Skin of body (tissue), 2 donors: ENCODE measurements around the gene EOLA1. TPM values are rescaled to one million over a fixed set of nuclear protein-coding genes. Genes with fewer than 3 reads are reported as not detected.
"Not testable (repeated sequence)": the region's sequence is repeated elsewhere in the genome, so short reads cannot be mapped to it uniquely, and the experiment has no call there.

Source experiments
- DNase-seq: peaks from one replicate; lab custom pipeline; 2025; lab: John Stamatoyannopoulos, UW
- total RNA-seq: library from RNA; depleted of rRNA; stranded (reverse); fragments of >200 nt; gene quantifications from one replicate; pipeline ENCODE4 v1.2.3, GENCODE V29; 2014

The EOLA1 gene
- 6.3 TPM for total RNA-seq

DNA sequence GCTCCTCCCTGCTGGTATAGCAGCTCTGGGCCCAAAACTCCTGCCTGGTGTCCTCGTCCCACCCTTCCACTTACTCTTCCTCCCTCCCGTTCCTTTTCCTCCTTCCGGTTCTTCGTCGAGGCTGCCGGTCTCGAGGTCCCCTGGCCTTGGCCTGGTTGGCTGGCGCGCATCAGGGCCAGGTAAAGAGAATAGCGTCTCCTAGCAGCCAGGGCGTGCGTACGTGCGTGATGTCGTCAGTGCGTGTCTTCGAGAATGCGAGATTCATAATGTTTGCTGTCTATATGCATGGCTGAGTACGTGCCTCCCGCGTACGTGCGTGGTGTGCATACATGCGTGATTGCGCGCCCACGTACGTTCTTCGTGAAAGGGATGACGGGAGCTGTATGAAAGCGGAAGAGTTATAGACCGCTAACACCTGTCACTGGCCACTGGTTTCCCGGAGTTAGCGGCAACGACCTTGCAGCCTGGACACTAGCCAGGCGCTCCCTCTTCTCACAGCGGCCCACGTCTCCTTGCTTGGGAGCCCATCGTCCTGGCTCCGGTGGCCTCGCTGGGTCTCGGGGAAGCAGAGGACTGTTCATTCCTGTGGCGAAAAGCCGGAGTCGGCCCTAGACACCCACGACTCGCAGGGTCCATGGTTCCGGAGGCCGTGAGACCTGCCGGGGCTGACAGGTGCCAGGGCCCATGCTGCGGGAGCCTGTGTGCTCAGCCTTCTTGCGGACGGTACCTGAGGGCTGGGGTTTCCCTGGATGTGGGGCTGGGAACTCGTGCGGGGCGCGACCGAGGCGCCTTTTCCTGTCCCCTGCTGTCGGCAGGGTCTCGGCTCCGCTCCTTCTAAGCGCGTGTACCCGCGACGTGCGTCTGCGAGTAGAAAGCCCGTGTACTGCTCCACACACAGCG, at the start of gene EOLA1:
TSS of gene EOLA1 (plus strand) at position 392 of the 900 bp plus-strand sequence. CDS start 4,619 bp downstream, outside the sequence.
- no peak for DNase-seq

DNA sequence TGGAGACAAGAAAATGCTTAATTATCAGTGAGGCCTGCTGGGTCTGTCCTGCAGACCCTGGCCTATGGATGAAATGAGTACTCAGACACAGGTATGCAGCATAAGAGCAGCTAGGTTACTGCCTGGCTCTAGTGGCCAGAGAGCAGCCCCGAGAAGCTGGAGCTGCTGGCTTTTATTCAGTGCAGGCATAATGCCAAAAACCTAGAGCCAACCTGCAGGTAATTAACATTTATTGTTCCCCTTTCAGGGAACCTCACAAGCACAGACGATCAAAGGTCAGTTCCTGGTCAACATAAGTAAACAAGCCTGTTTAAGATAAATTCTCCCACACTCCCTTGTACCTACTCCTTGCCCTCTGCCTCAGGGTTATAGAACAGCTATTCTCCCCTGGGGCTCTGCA, 49.0 kb upstream of the EOLA1 start:
- no peak for DNase-seq

DNA sequence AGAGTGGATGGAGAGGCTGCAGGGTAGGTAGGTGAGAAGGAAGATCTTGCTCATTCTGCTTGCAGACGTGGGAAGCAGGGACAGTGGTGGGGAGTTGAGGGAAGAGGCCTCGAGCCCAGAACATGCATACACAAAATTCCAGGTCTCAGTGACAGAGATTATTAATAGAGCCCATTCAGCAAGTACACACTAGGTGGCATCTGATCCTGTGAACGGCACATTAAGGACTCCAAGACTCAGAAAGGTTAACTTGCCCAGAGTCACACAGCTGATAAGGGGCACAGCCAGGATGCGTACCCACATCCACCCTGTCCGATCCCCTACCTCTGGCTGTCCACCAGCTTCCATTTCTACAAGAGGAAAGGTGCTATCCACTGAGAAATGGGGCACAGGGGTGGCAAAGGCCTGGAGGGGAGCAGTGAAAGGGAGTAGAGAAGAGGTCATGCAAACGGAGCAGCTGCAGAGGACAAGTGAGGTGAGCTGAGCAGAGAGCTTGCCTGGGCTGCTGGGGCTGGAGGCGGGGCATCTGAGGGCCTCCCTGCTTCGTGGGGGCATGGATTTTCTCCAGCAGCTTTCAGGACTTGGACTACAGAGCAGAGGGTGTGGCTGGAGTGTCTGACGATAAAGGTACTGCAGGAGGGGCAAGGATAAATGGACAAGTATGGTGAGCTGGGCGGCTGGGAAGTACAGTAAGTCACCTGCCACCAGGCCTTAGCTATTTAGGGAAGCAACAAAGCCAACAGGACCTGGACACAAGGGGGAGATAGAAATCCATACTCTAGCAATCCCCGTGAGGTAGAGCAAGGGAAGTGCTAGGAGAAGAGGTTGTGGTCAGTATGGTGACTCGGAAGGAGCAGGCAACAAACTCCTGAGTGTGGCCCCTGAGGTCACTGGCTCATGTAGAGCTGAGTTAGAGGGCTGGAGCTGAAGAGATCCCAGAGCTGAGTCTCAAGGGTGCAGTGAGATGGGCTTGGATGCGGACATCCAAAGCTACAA, 46.9 kb upstream of the EOLA1 start:
- DNase-seq = no peak

DNA sequence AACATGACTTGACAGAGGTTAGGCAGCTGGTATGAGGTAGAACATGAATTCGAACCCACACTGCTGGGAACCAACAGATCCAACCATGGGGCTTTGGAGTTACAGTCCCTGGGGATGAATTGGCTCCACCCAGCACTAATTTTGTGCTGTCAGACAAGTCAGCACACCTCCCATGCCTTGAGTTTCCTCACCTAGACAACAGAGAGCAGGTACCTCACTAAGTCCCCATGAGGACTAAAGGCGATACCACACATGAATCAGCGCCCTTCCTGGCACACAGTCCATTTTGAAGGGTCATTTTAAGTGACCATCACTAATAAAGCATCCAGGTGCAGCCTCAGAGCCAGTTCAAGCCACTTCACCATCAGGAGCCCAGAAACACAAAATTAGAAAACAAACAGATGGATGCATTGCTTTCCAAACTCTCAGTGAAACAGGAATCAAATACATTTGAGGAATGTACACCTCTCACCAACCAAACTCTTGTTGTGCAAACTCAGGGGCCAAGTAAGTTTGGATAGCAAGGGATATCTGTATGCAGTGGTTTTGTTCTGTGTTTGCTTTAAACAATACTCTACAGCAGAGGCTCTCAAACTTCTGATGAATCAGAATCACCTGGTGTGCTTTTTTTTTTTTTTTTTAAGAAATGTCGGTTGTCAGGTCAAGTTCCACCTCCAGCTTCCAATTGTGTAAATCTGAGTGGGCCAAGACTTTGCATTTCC, 45.8 kb upstream of the EOLA1 start:
- DNase-seq = no peak

DNA sequence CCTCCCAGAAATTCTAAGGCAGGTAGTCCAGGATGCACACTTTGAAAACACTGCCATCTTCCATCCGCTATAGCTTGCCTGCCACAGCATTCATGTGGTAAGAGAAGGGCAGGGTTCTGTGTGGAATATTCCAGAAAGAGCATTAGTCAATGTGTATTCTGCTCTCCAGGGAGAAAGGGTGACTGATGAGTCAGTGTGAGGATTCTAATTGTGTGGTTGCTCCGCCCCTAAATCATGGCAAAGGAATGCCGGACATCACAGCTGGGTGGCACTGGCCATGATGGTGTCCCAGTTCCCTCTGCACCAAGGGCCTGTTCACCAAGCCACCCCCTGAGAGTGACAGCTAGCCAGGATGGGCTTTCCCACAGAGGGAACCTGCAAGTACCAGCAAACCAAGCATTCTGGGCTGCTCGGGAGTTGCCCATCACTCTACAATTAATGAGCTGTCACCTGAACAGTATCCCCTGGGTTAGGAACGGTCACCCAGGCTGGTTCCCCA, 45.2 kb upstream of the EOLA1 start:
- DNase-seq = no peak

DNA sequence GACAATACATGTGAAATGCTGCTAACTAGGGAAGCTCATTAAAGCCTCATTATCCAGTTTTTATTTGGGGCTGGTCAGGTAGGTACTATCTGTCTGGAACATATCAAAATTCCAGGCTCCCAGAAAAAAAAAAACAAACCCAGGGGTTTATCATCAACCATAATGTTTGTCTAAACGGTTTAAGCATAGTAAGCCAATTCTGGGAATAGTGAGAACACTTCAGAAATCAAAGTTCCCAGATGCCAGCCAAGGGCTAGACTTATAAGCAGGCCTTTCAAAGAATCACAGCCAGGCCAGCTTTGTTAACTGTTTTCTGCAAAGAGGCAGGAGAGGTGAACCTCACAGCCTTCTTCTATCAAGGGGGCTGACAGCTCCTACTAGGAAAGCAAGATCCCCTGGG, 43.8 kb upstream of the EOLA1 start:
- no peak for DNase-seq

DNA sequence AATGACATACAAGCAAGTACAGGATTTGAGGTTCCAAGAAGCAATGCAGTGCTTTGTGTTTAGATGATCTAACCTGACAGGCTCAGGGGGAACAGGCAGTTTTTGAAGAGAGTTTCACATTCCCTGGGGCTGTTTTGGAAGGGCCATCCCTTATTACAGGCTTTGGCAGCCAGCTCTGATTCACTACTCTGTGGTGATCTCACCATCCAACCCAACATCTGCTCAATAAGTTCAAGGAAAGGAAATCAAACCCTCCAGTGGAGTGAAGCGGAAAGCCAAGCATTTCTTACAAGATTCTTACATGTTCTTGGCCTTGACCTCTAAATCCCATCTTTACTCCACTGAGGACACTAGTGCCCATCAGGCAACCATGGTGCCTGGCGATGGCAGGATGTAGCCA, 43.2 kb upstream of the EOLA1 start:
- no peak for DNase-seq

DNA sequence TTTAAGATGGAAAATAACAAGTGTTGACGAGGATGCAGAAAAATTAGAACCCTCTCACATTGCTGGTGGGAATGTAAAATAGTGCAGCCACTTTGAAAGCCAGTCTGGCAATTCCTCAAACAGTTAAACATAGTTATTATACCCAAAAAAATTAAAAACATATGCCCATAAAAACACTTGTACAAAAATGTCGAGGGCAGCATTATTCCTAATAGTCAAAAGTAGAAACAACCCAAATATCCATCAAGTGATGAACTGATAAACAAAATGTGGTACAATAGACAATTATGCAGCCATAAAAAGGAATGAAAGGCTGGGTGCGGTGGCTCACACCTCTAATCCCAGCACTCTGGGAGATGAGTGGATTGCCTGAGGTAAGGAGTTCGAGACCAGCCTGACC, 42.0 kb upstream of the EOLA1 start:
- DNase-seq = no peak

DNA sequence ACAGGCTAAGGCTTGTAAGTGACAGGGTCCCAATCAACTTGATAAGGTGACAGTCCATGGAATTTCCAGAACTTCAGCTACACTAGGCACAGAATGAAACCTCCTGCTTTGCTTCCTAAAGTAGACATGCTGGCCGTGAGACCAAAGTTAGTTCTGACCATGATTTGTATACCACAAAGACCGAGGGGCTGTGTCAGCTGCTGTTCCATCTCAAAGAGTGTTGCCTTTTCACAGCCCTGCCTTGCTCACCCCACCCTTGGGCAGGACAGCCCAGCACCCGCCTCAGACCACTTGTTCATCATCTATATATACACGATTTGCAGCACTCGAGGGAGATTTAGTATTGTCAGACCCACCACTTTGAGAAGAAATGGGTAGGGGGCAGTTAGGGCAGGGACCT, 41.0 kb upstream of the EOLA1 start:
- no peak for DNase-seq

DNA sequence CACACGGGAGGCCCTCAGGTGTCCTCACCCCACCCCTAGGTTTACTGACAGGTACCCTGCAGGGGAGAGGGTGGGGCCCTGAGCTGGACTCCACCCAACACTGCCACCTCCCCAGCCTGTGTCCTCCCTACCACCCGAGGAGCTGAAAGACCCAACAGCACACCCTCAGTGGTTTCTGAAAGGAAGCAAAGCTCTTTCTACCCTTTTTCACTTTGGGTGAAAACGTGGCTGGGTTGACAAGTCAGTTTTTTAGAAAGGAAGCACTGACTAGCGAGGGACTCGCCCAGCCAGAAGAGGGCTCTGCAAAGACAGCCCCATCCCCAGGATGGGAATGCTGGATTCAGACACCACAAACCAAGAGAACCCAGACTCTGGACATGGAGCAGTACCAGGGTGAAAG, 37.9 kb upstream of the EOLA1 start:
- not testable (repeated sequence) for DNase-seq

DNA sequence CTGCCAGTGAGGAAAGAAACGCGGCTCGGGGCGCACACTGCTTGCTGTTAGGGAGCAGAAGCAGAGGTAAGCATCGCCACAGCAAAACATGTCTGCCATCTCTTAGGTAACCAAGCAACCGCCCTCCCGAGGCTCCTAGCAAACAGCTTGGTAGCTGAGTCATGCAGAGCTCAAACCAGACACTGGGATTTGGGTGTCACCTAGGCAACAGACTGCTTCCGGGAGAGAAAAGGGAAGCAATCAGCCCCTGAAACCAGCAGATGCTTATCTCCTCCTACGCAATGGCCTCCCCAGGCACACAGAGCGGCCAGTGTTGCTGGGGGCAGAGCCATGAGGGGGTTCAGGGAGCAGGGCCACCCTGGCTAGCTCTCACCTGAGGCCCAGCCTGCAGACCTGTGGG, 37.4 kb upstream of the EOLA1 start:
- not testable (repeated sequence) for DNase-seq

DNA sequence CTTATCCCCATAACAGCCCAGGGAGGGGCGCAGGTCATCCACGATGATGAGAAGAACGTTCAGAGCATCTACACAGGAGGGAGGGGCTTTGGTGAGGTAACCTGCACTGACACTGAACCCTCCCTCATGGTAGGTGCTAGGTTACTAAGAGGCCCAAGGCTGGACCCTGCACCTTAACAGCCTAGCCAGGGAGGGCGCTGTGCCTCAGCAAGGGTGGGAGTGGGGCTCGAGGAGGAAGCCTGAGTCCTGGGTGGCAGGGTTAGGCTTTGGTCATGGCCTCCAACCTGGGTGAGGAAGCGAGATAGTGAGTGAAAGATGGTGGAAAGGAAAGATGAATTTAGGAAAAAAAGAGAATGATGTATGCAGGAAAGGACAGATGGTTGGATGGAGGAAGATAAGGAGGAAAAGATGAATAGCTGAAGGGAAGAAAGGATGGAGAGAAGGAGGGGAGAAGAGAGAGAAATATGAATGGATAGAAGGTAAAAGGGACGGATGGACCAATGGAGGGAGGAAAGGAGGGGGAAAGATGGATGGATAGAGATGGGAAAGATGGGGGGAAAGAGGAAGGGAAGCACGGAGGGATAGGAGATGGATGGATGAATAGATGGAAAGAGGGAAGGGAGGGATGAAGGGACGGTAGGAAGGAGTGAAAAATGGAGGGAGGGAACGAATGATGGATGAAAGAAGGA, 36.4 kb upstream of the EOLA1 start:
- DNase-seq = no peak

DNA sequence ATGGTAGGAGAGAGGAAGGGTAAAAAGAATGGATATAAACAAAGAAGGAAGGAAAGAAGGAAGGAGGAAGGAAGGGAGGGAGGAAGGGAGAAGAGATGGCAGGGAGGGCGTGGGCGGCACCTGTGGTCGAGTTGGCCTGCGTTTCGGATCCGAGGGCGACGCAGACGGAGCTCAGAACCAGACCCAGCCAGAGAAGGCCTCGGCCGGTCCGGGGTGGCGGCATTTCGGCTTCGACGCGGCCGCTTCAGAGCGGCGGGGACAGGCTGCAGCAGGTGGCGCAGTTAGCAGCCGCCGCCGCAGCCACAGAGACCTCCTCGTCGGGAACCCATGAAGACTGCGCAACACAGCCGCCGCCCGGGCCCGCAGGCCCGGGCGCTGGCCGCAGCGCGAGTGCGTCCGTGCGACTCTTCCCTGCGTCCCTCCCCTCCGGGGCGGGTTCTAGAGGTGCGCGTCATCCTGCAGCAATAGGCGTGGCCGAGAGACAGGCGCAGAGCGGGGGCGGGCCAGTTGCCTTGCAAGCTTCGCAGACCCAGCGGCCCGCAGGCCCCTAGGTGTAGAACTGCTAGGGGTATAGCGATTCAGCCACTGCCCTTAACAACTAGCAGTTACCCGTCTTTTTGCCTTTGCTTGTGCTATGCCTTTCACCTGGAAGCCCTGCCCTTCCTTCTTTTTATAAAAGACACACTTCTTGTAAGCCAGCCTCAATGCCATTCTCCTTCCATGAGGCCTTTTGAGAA, 35.7 kb upstream of the EOLA1 start, which contains the start of gene IDS:
TSS of gene IDS (minus strand) at position 392 of the 737 bp plus-strand sequence. CDS start at position 223, 169 bp downstream.
- peak; percentile 77 for DNase-seq

DNA sequence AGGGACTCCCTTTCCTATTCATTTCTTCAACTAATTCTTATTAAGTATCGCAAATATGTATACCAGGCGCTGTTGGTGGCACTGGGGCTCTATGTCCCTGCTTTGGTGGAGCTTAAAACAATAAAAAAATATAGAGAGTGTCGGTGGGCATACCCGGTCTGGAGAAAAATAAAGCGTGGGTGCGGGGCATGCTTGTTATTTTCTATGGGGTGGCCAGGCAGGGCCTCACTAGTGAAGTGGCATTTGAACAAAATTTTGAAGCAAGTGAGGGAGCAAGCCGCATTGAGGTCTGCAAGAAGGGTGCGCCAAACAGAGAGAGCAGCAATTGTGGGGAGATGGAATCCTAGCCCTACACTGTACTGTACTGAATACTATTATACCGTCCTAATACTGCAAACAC, 35.1 kb upstream of the EOLA1 start:
- no peak for DNase-seq

DNA sequence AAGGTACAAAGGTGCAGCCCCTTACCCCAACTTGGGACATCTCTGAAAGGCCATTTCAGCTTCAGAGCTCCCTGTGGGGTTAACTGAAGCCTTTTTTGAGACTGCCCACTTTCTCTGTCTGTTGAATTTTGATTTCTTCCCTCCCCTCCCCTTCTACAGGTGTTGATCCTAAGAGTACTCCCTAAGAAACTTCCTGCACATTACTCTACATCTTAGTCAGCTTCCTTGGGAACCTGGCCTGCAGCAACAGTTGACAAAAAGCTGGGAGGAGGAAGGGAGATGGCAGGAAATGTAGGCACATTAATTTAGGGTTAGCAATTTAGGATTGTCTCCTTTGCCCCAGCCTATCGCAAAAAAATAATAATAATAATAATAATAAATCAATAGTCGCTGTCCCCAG, 34.5 kb upstream of the EOLA1 start:
- DNase-seq = no peak

DNA sequence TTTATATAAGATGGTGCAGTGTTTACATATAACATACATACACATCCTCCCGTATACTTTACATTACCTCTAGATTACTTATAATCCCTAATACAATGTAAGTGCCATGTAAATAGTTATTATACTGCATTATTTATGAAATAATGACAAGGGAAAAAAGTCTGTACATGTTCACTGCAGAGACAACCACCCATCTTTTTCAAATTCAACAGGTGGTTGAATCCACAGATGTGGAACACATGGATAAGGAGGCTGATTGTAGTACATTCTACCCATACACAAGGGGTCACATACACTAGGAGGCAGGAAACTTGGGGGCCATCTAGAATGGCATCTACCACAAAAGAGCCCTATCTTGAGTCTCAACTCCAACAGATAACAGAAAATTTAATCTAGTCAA, 32.3 kb upstream of the EOLA1 start:
- no peak for DNase-seq

DNA sequence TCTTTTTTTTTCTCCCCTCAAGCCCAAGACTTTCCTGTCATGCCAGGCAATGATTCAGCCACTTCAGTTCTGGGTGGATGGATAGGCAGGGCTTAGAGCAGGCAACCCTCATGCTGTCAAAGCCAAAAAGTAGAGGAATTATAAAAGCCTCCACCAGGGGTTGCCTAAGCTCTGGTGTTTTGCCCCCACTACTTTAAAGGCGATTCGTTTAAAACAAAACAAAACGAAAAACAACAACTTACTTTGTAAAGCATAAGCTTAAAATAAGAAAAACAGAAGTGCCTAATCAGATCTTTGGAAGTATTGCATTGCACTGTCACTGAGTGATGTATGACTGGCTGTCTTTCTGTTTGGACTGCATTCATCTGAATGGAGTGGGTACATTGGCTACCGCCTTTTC, 30.4 kb upstream of the EOLA1 start:
- DNase-seq = no peak

DNA sequence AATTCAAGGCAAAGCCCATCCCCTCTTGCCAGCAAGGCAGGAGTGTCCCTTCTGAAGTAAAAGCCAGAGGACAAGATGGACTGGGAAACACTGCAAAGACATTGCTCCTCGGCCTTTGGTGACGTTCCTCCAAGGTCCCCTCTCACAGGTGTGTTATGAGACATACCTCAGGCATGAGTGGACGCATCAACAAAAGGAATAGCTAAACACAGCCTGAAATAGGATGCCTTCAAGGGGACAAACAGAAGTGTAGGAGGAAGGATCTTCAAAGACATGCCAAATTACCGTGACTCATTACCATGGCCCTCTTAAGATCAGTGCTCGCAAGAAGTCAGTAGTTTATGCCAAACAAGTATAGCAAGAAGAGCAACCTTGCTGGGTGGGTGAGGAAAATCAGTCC, 29.7 kb upstream of the EOLA1 start:
- DNase-seq = no peak

DNA sequence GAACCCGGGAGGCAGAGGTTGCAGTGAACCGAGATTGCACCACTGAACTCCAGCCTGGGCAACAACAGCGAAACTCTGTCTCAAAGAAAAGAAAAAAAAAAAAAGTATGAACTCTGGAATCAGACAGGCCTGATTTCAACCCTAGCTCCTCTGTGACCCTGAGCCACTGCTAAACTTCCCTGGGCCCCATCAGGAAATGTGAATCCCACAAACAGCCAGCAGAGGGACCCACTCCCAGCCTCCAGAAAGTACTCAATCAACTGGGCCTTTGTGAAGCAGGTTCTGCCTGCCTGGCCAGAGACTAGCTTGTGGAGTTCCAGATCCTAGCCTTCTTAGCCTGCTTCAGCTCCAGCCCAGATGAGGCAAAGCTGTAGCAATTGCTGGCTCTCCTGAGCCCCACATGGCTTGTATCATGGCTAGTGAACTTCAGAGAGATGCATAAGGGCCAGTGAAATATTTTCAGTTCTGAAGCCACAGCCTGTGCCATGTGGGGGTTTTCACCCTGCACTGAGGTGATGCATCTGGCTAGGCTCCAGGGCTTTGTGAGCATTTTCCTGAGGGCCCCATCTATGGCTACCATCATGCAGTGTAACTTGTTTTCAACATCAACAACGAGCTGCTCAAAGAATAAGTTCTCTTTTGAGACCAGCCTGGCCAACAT, 28.5 kb upstream of the EOLA1 start:
- no peak for DNase-seq
